Activated CD8-positive, alpha-beta memory T cell treated with anti-CD3 and anti-CD28 coated beads, Interleukin-2, amount 50 U/mL, for 4 hours (primary cell): ENCODE data around the gene GRK3.

Experiments
- DNase-seq: peaks from one replicate; pipeline ENCODE4 v3.0.0-alpha.2; 2020

The GRK3 gene

DNA sequence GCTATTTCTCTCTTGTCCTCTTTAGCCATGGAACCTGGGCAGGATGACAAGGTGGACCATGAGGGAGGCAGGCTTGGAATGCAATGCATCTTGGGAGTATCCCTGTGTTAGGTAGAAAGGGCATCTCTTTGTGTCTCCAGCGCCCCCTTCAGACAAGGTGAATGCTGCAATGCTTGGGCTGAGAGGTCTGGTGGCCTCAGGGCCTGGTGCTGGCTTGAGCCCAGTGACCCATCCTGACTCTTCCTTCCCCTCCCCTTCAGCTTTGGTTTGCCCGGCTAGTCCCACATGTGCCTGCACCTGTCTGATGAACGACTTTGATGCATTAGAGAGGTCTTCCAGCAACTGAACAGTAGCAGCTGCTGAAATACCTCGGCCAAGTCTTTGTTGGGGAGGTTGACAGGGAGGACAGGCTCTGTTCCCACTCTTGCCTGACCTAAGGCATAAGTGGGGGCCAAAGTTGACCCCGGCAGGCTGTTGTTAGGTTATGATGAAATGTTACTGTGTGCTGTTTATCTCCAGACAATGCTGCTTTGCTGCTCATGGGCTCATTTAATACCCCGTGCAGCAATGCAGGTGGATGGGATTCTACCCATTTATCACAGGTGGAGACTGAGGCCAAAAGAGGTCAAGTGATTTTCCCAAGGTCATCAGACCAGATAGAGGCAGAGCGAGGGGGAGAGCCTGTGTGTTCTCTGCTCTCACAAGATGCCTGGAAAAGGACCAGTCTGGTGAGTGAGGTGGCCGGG lies 200.0 kb downstream of the GRK3 start:
- no peak for DNase-seq

DNA sequence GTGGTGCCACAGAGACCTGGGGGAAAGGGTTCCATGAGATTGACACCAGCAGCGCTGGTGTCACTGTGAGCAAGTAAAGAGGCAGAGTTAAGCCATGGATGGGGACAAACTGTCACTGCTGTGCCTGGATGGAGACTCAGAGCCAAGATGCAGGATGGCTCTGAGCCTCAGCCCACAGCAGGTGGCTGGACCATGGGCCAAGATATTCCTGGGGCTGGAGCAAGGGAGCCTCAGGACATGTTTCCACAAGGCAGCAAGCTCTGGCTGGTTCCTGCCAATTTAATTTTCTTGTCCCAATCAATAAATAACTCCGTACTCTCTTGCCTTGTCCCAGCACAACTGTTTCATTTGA lies 200.5 kb downstream of the GRK3 start:
- no peak for DNase-seq

DNA sequence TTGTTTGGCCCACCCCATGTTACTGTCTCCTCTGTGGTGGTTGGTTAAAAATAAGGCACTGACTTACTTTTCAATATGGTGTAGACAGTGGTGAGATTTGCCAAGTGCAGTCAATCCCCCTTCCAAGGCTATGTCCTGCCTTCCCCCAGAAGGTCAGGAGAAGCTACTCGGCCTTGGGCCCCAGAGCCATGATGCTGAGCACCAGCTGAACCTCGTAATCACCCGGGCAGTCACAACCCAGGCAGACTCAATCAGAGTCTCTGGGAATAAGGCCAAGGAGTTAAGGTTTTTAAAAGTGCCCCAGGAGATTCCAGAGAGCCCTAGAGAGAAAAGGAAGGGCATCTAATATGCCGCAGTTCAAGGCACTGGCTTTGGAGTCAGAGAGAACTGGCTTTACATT lies 201.3 kb downstream of the GRK3 start:
- no peak for DNase-seq

DNA sequence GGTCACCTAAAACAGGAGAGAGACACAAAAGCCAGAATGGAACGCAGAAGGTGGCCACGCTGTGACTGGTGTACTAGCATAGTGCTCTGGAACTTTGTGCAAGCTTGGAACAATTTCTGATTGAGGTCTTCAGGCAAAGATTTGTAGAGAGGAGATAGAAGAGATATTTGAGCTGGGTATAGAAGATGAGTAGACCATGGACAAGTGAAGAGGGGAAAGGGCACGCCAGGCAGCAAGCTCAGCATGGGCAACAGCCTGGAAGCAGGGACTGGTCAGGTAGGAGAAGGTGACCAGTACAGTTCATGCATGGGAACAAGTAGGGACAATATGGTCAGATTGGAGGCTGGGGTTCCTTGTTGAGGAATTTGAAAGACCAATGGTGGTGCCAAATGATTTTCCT lies 201.9 kb downstream of the GRK3 start:
- DNase-seq = no peak

DNA sequence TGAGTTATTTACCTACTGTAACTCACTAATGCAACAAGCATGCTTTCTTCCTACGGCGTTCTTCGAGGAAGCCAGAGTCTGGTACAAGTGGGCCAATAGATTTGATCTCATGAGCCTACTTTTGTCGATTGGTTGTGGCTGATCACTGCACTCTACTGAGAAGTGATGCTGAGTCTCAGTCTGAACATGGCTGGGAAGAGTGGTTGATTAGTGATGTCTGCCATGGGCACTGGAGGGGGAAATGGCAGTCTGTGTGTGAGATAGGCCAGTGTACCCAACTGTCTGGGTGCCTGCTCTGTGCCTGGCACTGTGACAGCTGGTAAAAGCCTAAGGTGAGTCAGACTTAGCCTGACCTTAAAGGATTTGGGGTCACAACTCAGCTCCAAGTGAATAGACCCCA lies 205.9 kb downstream of the GRK3 start:
- DNase-seq = no peak

DNA sequence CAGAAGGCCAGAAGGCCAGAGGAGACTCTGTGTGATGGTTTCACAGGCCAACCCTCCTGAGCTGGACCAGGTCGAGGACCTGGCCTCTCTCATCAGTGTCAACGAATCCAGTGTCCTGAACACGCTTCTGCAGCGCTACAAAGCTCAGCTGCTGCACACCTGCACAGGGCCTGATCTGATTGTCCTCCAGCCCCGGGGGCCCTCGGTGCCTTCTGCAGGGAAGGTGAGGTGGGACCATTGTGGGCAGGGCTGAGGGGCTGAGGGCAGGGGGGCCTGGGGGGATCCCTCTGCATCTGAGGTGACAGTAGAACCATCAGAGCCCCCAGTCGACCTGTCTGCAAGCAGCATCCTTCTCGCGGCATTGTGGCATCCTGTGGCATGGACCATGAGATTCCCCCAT lies 207.8 kb downstream of the GRK3 start:
- no peak for DNase-seq

DNA sequence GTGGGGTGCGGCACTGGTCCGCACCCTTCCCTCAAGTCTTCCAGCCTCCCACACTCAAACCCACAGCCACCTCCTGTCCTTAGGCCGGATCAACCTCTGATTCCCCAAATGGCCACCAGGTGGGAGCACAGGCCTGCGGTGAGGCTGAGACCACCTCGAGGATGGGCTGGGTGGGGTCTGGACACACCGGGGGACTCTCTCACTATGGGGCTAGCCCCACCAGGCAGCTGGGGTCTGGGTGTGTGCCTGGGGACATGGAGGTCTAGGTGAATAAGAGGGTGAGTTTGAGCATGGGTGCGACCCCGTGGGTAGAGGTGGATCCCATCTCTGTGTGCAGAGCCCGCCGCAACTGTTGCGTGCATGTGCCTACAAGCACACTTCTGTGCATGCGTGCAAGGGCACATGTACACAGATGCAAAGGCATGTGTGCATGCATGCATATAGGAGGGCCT lies 210.1 kb downstream of the GRK3 start:
- no peak for DNase-seq

DNA sequence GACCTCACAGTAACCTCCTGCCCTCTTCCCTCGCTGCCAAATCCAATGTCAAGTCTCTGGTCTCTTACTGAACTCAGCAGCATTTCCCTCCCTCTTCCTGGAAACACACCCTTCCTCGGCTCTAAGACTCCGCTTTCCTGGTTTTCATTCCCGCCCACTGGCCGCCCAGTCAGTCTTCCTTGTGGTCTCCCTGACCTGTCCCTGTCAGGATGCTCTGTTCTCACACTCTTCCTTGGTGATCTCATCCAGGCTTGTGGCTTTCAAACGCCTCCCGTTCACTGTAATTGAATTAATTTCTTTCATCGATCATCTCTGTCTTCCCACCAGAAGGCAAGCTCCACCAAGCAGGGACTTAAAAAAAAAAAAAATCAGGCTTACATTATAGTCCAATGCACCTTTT lies 211.1 kb downstream of the GRK3 start:
- DNase-seq = no peak

DNA sequence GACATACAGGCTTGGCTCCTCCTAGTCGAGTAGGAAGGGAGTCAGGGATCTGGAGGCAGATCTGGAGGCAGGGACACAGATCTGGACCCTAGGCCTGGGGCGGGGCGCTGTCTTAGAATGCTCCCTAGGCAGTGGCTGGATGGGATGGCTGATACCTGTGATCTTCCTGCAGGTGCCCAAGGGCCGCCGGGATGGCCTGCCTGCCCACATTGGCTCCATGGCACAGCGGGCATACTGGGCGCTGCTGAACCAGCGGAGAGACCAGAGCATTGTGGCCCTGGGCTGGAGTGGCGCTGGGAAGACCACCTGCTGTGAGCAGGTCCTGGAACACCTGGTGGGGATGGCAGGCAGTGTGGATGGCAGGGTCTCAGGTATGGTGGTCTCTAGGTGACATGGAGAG lies 212.9 kb downstream of the GRK3 start:
- no peak for DNase-seq

DNA sequence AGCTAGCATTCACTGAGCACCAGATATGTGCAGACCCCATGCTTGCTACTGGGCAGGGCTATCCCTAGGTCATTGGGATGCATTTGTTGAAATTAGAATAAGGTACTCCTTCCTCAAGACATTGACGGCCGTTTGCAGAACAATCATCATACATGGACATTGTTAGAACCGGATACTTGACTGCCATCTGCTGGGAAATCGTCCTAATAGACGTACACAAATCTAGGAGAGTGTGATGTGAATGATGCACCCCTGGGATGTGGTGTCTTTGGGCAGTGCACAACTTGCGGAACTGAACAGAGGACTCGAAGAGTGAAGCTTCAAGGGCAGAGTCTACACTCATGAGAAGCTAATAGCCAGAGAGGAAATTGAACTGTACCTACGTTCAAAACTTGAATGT lies 213.4 kb downstream of the GRK3 start:
- no peak for DNase-seq
